DMS153 treated with DMSO at 0.1 percent for 48 hours (cell line): ENCODE data around the gene SV2C.

Source experiments
- DNase-seq: peaks from one replicate; lab custom pipeline; 2025; ENCODE audit not compliant: unreplicated experiment; lab: John Stamatoyannopoulos, UW

SV2C gene

DNA sequence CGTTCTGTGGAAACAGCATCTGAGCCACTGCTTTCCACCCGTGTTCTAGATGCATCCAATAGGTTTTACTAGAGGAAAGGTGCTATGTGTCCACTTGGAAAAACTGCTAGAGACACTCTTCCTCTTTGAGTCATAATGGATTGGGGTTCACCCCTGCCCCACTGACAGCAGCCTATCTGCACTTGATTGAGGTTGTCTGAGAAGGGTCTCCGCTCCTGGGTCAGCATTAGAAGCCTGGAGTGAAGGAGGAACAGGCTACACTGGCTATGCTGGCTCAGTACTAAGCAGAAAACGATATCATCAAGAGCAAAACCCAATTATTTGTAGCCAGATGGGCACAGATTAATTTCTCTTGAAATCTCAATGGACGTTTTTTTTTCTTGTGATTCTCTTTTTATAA is 167.3 kb downstream of the SV2C start:
- no peak for DNase-seq

DNA sequence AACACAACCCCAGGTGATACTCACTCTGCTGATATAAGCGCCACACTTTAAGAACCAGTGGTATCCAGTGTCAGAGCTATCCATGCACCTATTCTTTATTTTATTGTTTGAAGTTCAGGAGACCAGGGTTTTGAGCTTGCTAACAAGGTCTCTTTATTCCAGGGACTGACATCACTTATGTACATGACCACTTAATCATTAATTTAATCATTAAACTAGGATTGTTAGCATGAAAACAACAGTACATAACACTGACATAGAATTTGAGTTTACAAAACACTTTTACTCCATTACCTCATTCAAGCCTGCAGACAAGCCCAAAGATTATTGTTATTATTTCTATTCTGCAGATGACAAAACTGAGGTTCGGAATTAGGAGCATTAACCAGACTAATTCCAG is 168.5 kb downstream of the SV2C start:
- no peak for DNase-seq

DNA sequence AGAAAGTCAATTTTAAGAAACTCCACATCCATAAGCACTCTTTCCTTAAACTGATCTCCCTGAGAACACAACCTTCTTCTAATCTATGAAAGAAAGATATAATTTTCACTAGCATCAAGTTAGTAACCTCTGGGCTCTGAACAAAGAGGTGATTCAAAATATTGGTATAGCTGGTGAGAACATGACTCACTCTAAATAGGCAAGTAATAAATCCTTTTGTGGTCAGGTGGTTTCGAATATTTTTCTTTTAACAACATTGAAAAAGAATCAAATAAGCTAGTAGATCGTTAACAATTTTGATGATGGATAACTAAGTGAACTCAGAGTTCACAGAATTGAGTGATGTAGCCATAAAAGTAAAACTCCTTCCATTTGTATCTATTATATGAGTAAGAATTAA is 169.3 kb downstream of the SV2C start:
- DNase-seq, result no peak

DNA sequence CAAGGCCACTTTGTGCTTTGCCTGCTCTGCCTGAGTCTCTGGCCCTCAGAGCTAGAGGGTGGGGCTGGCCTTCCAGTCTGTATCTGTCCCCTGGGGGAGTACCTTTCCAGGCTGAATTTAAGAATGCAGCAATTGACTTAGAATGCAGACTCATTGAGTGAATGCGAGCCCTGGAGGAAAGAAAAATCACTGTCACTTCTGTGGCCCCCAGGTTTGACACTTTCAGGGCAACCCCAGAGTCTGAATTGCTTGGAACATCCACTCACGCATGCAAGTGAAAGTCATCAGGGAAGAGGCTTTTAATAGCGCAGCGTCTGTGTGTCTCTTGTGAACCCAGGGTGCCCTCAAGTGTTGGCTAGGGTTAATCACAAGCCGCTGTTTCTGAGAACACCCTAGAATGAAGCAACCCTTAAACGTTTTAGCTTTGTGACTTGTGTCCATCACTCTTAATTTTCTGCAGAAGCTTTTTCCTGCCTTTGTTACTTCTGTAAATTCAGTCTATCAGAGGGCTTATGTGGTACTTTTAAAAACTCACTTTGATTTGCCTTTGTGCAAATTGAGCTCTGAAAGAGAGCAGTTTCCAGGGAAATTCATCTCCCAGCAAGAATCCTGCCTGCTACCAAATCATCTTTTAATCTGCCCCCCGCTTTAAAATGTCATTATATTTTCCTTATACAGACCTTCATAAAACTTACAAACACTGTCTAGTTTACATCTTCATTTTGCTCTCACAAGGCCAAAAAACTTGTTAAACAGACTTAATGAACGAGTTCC is 173.1 kb downstream of the SV2C start:
- no peak for DNase-seq

DNA sequence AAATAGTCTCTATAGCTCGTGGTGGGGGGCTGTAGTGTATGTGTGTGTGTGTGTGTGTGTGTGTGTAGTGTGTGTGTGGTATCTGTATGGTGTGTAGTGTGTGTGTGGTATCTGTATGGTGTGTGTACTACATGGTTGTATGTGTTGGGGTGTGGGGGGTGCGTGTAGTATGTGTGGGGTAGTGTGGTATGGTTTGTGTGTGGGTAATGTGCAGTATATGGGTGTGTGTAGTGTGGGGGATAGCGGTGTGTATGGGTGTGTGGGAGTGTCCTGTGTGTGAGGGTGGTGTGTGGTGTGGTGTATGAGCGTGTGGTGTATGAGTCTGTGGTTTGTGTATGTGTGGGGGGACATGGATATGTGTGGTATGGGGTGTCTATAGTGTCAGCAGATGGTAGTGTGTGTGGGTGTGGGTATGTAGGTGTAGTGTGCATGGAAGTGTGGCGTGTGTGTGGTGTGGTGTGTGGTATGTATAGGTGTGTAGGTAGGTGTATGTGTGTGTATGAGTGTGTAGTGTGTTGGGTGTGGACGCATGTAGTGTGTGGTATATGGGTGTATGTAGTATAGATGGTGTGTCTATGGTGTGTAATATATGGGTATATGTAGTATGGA is 174.1 kb downstream of the SV2C start:
- no peak for DNase-seq

DNA sequence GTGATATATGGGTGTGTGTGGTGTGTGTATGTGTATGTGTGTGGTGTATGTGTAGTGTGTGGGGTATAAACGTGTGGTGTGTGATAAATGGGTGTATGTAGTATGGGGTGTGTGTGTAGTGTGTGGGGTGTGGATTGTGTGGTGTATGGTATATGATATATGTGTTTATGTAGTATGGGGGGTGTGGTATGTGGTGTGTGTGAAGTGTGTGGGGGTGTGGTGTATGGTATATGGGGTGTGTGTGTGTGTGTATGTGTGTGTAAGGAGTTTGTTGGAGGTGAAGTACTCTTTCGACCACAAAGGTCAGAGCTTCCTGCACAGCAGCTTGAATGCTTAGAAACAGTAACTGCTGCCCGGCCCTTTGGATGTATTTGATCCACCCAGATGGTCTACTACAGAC is 174.7 kb downstream of the SV2C start:
- DNase-seq, result no peak

DNA sequence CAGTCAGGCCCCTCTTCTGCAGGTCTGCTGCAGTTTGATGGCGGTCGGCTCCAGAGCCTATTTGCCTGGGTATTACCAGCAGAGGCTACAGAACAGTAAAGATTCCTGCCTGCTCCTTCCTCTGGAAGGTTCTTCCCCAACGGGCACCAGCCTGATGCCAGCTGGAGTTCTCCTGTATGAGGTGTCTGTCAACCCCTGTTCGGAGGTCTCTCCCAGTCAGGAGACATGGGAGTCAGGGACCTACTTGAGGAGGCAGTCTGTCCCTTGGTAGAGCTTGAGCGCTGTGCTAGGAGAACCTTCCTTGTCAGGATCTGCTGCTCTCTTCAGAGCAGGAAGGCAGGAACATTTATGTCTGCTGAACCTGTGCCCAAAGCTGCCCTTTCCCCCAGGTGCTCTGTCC is 181.5 kb downstream of the SV2C start:
- DNase-seq, result no peak

DNA sequence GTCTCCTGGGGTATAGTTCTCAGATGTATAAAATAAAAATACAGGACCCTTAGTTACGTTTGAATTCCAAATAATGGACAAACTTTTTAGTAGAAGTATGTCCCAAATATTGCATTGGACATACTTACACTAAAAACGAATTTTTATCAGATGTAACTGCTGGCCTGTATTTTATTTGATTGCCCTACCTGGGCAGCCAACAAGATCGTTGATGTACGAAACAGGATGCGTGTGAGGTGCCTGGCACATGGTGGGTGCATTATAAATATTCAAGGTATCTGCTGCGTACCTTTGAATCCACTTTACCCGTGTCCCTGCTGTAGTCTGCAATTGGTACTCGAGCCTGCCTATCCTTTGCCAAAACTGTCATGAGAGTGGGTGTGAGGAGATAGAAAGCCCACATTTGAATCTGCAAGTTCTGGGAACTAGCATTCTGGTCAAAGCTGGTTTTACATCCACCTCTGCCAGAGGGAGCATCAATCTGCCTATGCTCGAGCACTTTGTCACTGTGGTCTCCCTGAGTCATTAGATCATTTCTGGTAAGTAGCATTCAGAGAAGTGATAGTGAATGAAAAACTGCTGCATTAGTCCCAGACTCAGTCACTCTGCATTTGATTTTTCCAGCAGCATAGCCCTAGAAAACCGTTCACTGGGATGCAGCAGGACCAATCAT is 186.2 kb downstream of the SV2C start:
- no peak for DNase-seq

DNA sequence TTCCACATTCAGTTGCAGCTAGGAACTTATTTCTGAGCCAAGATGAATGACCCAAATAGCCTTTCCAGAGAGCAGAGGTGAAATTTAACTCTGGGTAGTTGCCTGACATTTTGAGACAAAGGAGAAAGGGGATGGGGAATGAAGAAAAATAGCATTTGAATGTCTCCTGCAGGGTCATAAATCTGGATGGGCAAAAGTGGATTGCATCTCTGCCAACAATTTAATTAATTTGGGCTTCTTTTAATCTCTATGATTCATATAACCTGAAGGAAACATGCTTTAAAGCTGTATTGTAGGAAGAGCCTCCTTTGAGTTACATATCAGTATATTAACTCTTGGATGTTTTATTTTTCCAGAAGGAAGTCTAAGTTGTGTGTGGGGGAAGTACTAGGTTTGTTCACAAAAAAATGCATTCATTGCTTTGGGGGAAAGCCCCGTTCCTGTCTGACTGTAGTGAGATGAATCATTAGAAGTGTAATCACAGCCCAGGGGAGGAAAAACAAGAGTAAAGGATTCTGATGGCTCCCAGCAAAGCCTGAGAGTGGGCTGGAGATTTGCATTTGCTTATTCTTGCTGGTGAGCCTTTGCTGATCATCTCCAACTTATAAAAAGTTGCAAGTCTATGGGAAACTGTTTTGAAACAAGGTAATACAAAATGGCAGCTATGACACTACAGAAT is 186.9 kb downstream of the SV2C start:
- no peak for DNase-seq

DNA sequence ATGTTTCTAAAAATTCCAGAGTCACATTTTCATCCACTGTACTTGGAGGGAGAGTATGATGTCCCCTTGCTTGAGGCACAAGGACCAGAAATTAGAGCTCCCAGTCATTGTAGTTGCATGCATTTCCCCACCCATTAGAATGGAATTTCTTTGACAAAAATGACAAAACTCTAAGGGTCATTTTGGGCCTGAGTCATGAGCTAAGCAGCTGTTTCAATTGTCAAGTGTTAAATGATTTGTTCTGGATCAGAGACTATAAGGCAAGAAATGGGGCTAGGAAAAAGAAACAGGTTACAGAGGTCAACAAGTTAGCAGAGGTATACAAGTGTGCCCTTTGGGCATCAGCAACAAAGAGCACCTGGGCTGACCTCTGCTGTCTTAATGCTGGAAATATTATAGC is 188.7 kb downstream of the SV2C start:
- DNase-seq, result no peak

DNA sequence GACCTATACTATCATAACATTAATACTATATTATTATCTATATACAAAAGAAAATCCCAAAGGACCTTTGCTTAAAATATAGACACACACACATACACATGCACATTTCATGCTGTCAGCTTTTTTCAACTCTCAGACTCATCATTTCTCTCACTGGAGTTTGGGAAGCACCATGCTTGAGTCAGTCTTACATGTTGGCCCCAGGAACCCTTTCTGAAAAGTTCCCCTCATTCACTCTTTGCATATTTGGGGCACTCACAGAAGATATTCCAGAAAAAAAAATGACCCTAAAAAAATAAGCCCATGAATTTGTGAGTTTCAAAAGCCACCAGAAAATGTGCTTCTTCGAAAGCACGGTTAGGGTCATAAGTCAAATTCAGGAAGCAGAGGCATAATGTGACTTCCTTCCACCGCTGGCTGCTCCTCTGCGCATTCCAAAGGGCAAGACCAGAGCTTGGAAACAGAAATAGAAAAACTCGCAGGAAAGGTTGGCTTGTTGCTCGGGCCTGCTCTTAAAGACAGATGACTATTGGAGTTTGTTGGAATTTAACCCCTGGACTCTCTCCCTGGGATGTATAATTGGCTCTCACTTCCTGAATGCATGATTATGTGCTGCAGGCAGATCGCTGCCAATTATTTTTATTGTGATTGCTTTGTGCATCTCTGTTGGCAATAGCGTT is 190.2 kb downstream of the SV2C start:
- no peak for DNase-seq

DNA sequence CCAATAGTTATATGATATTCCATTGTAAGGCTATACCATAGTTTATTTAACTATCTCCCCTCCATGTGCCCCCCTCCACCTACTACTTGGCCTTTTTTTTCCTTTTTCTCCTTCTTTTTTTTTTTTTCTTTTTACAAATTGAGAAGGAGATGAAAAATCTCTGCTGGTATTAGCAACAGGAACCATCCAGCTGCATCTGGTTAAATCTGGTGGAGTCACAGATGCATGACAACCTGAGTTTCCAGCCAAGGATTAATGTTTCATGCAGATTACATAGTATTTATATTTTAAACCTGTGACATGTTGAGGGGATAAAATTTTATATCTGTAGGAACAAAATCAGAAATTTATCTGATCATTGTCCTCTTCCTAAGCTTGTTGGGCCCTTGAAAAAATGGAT is 191.4 kb downstream of the SV2C start:
- no peak for DNase-seq

DNA sequence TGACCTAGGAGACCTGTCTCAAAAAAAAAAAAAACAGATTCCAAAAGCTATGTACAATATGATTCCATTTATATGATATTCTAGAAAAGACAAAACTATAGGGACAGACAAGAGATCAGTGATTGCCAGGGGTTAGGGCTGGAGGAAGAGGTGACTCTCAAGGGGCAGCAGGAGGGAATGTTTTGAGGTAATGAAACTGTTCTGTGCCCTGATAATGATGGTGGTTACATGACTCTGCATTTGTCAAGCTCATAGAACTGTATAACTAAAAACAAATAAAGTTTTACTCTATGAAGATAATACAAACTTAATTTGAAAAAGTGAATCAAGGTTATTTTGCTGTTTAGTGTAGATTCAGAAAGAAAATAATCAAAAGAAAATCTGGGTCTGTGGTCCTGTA is 194.6 kb downstream of the SV2C start:
- no peak for DNase-seq

DNA sequence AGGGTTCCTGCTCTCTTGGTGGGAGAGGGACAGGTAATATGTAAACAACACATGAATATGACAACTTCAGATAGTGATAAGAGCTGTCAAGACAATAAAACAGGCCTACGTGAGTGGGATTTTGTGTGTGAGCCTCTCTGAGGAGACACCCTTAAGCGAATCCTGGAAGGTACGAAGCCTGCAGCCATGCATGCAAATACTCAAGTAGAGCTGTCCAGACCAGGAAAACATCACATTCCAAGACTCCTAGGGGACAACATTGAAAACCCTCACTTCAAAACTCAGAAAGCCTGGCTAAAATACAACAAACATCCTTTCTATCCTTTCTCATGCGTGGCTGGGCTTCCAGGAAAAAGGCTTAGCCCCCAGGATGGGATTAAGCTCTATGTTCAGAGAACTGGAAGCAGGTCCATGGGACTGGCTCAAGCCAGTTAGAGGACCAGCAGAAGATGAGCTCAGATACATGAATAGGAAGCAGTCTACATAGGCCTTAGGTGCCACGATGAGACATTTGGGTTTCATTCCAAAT is 195.1 kb downstream of the SV2C start:
- no peak for DNase-seq

DNA sequence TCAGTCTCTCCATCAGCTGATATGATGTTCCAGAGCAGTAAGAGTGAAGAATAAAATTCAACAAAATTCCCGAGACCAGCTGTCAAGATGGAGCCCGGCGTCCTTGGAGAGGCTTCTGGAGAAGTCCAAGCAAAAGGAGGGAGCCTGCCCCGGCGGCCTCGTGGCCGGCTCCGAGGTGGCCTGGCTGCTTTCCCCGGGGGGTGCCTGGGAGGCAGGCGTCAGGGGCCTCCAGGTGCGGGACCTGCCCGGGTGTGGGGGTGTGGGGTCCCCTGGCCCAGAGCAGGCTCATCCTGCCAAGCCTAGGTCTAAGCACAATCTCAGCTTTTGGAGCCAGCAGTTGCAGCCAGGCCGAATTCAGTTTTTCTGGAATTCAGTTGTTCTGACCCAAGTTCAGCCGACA is 197.3 kb downstream of the SV2C start:
- no peak for DNase-seq

DNA sequence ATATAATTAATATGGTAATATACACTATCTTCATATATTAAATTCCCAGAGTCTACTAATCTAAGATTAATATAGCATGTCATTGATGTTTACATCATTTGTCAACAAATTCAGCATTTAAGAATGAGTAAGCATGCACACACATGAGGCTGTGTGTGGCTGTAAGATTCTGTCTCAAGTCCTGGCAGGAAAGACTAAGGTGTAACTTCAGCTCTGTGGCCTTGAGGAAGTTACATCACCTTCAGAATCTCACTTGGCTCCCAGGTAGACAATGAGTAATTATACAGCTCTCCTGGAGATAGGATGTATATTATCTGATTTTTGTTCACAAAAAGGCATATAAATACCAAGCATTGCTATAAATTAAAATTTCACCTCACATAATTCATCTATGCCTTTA is 200.5 kb downstream of the SV2C start:
- no peak for DNase-seq

DNA sequence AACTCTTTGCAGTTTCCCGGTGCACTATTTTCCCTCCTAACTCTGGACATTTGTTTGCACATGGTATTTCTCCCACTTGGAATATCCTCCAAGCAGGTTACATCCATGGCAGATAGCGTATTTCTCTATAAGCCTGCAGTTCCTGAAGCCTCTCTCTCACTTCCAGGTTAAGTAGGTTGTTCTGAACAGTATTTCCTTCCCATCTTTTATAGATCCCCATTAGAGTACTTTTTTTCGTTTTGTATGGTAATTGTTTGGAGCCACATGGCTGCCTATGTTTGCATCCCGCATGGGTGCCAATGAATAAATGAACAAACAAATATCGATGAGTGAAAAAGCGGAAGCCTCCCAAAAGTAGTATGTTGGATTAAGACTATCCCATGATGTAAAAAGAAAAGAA is 206.5 kb downstream of the SV2C start:
- DNase-seq, result no peak

DNA sequence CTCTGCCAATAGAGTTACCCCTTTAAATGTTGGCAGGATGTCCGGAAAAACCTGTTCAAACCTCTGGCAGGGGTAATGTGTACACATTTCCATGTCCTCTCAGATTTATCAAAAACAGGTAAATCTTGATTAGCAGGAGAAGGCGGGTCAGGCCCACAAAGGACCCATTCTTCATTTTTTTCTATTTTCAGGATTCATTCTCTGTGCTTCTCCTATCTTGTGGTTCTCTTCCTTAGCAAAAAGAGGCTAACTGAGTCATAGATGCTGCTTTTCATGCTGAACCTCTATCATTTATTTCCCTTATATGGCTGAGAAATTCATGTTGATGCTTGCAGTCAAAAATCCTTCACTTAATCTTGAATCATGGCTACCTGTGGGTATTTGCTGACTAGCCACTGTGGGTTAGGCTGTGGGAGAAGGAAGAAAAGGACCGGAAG is 207.2 kb downstream of the SV2C start:
- DNase-seq, result no peak

DNA sequence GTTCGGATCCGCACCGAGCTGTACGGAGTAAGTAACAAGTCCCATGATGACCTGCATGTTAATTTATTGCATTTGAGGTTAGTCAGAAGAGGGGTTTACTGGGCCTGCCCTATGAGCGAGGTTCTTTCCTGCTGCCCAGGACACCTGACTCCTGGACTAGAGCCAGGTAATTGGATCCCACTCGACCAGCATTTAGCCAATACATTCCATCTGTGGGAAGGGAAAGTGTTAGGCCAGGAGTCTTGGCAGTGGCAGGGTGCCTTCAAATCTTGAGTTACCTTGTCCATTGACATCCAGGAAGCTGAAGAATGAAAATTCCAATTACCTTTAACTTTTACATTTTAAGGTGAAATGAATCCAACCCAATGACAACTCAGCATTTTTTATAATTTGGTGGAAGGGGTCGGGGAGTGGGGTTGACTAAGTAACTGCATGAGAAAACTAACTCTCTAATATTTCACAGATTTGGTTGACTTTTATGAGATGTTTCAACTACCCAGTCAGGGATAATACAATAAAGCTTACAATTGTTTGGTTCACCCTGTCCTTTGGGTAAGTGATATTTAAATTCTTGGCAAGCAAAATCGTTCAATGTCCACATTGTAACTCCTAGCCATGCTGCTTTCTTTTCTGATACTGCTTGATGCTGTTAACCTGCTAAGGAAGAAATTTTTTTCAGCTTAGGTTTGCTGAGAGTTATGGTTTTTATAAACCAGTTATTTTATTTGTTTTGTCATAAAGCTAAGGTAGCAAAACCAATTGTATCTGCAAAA is 208.3 kb downstream of the SV2C start:
- no peak for DNase-seq

DNA sequence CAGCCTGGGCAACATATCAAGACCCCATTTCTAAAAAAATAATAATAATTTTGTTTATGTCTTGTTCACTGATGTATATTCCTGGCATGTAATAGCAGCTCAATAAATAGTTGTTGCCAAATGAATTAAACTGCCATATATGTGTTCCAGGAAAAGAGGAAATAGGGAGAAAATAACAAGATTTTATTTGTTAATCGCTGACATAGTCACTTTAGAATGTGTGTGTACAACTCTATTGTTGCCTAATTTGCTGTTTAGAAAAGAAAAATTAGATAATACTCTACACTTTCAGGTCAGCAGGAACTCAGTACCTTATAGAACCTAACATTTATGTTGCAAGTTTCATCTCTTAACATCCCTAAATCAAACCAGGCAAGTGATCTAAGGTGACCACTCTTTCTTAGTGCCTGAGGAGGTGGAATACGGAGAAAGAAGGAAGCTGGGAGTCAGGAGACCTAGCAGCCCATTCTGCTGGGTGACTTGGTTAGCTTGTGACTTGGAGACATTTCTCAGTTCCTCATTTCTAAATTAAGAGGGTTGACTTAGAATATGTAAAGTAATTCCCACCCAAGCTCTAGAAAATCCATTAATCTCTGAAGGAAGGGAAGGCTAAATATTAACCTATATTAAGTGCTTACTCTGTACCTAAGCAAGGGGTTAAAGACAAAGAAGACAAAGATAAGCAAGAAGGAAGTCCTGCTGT is 209.6 kb downstream of the SV2C start:
- no peak for DNase-seq
